ENCODE measurements around the gene WDFY1. TPM values are rescaled to one million over a fixed set of nuclear protein-coding genes. Genes with fewer than 3 reads are reported as not detected.

The WDFY1 gene
- total RNA-seq, 2 experiments from 2014 or later = 33.3 to 45.3 TPM

DNA sequence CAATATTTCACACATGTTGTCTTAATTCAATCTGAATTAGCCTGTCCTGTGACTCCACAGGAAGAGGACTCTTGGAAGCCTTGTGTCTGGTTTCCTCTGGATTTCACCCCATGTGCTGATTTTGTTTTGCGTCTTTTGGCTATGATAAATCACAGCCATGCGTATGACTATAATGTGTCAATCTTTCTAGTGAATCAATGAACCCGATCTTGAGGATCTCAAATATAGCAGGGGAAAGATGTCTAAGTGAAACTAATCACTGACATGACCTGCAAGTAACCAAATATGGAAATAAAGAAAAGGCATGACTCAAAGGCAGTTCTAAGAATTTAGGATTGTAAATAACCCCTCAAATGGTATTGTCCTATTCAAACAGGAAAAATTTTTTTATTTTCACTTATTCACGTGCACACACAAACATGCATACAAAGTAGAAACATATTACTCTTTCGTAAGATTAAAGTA, 8.2 kb downstream of the WDFY1 start:
- TF ChIP-seq, protein P1, sequence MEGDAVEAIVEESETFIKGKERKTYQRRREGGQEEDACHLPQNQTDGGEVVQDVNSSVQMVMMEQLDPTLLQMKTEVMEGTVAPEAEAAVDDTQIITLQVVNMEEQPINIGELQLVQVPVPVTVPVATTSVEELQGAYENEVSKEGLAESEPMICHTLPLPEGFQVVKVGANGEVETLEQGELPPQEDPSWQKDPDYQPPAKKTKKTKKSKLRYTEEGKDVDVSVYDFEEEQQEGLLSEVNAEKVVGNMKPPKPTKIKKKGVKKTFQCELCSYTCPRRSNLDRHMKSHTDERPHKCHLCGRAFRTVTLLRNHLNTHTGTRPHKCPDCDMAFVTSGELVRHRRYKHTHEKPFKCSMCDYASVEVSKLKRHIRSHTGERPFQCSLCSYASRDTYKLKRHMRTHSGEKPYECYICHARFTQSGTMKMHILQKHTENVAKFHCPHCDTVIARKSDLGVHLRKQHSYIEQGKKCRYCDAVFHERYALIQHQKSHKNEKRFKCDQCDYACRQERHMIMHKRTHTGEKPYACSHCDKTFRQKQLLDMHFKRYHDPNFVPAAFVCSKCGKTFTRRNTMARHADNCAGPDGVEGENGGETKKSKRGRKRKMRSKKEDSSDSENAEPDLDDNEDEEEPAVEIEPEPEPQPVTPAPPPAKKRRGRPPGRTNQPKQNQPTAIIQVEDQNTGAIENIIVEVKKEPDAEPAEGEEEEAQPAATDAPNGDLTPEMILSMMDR (conservative IDR thresholded peaks at IDR 0.05; ENCODE audit: low read length) = no peak
- TF ChIP-seq EZH2phosphoT487 (IDR thresholded peaks at IDR 0.05; ENCODE audit: borderline replicate concordance, low read depth, low read length) = no peak
- no peak for DNase-seq (ENCODE audit: low spot score)
- Histone ChIP-seq H3K27ac (ENCODE audit: low read depth, low read length, poor library complexity, severe bottlenecking) (no peak overlapping the region), H3K79me2 (ENCODE audit: insufficient read depth, low read depth, low read length) (no peaks in the 10 kb centered on the region), H3K4me1 (ENCODE audit: insufficient read depth, low read length, poor library complexity, severe bottlenecking) (no peaks in the 10 kb centered on the region), H3K9me3 (ENCODE audit: low read length) (no peaks in the 10 kb centered on the region), H3K4me2 (ENCODE audit: low read length) (no peak overlapping the region), H3K4me3 (ENCODE audit: low read depth, low read length, poor library complexity, severe bottlenecking) (no peak overlapping the region), H3K9me2 (ENCODE audit: insufficient read depth, low read length) (no peaks in the 10 kb centered on the region), H4K20me1 (ENCODE audit: insufficient read depth, low read length) (no peaks in the 10 kb centered on the region; the same call in 1 of the 2 replicates), H3K36me3 (ENCODE audit: insufficient read depth, low read length) (no peaks in the 10 kb centered on the region; the same call in 1 of the 2 replicates), H2AFZ (ENCODE audit: low read length) (no peak overlapping the region)
- ChIA-PET POLR2A (interaction anchor here (1.3 kb wide), 1 partner anchor 30 kb away, joined by 3 read pairs; no protein-coding TSS in a partner anchor), CTCF (ENCODE audit: unreplicated experiment) (no interaction called here)
- intact Hi-C loops (cut with micrococcal nuclease; ENCODE audit: unreplicated experiment) = no loop called here
- BruUV-seq (replicated peaks) = no TSS peak

DNA sequence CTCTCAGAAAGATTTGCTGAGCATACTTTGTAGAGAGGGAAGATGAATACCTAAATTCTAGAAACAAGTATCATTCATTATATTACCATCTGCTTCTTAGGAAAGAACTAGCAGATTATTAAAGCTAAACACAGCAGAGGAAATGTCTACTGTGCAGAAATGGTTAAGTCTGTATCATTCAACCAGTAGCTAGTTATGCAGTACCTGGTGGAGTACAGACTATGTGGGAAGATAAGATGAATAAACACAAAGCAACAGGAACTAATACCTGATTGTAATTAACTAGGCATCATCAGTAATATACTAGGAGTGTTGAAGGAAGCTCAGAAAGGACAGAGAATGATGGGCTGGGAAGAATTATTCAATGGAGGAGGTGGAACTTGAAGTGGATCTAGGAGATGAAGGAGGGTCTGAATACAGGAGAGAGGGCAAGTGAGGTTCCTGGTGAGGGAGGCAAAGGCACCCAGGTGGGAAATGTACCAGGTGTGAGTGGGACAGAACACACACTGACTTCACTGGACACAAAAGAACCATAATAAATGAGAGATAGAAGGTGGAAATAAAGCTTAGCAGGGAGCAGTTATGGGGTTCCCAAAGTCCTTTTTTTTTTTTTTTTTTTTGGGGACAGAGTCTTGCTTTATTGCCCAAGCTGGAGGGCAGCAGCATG, 9.5 kb downstream of the WDFY1 start:
- no peak overlapping the region for H3K4me3 ChIP-seq (ENCODE audit: low read depth, low read length, poor library complexity, severe bottlenecking)
- H3K4me2 ChIP-seq (ENCODE audit: low read length) = no peak overlapping the region
- CTCF ChIA-PET (ENCODE audit: unreplicated experiment) = interaction anchor here (0.6 kb wide), 1 partner anchor 1357 kb away, joined by 3 read pairs; no protein-coding TSS in a partner anchor
- no peaks in the 10 kb centered on the region for H3K9me3 ChIP-seq (ENCODE audit: low read length)
- no peaks in the 10 kb centered on the region for H3K9me2 ChIP-seq (ENCODE audit: insufficient read depth, low read length)
- H3K36me3 ChIP-seq (ENCODE audit: insufficient read depth, low read length) = no peaks in the 10 kb centered on the region; the same call in 1 of the 2 replicates
- no peak for TF ChIP-seq EZH2phosphoT487 (IDR thresholded peaks at IDR 0.05; ENCODE audit: borderline replicate concordance, low read depth, low read length)
- intact Hi-C loops (cut with micrococcal nuclease; ENCODE audit: unreplicated experiment) = no loop called here
- H4K20me1 ChIP-seq (ENCODE audit: insufficient read depth, low read length) = no peaks in the 10 kb centered on the region; the same call in 1 of the 2 replicates
- H3K79me2 ChIP-seq (ENCODE audit: insufficient read depth, low read depth, low read length) = no peaks in the 10 kb centered on the region
- no peak overlapping the region for H2AFZ ChIP-seq (ENCODE audit: low read length)
- POLR2A ChIA-PET = interaction anchor here (0.6 to 1.3 kb wide), 7 partner anchors 24 to 175 kb away, joined by 3 to 6 read pairs (median 3); no protein-coding TSS in a partner anchor
- no peak overlapping the region for H3K27ac ChIP-seq (ENCODE audit: low read depth, low read length, poor library complexity, severe bottlenecking)
- DNase-seq (ENCODE audit: low spot score) = no peak
- H3K4me1 ChIP-seq (ENCODE audit: insufficient read depth, low read length, poor library complexity, severe bottlenecking) = no peaks in the 10 kb centered on the region
- no TSS peak for BruUV-seq (replicated peaks)

DNA sequence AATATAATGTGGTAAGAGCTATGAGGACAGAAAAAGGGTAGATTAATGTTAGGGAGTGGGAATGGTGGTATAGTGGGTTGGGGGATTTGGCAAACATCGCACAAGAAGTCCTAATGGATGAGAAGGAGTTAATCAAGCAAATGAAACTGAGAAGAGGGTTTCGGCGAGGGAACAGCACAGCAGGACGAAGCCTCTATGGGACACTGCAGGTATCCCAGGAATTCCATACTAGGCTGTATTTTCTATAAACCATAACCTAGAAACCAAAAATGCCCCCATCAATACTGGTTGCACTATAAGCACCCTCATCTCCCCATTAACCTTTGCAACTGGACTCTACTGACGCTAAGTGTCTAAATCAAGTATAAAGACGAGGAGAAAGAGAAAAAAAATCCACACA, 10.3 kb downstream of the WDFY1 start:
- Histone ChIP-seq H3K79me2 (ENCODE audit: insufficient read depth, low read depth, low read length) (no peaks in the 10 kb centered on the region), H4K20me1 (ENCODE audit: insufficient read depth, low read length) (no peaks in the 10 kb centered on the region; the same call in 1 of the 2 replicates), H3K36me3 (ENCODE audit: insufficient read depth, low read length) (no peaks in the 10 kb centered on the region; the same call in 1 of the 2 replicates), H3K4me3 (ENCODE audit: low read depth, low read length, poor library complexity, severe bottlenecking) (no peak overlapping the region), H3K27ac (ENCODE audit: low read depth, low read length, poor library complexity, severe bottlenecking) (no peak overlapping the region), H3K9me3 (ENCODE audit: low read length) (no peaks in the 10 kb centered on the region), H3K4me1 (ENCODE audit: insufficient read depth, low read length, poor library complexity, severe bottlenecking) (no peaks in the 10 kb centered on the region), H3K4me2 (ENCODE audit: low read length) (no peak overlapping the region), H3K9me2 (ENCODE audit: insufficient read depth, low read length) (no peaks in the 10 kb centered on the region), H2AFZ (ENCODE audit: low read length) (no peak overlapping the region)
- DNase-seq (ENCODE audit: low spot score) = no peak
- BruUV-seq (replicated peaks) = no TSS peak
- TF ChIP-seq, protein P1 (conservative IDR thresholded peaks at IDR 0.05; ENCODE audit: low read length) = no peak
- no peak for TF ChIP-seq EZH2phosphoT487 (IDR thresholded peaks at IDR 0.05; ENCODE audit: borderline replicate concordance, low read depth, low read length)
- ChIA-PET POLR2A (interaction anchor here (0.9 to 1.2 kb wide), 3 partner anchors 8 to 106 kb away, joined by 3 to 5 read pairs (median 3); no protein-coding TSS in a partner anchor), CTCF (ENCODE audit: unreplicated experiment) (interaction anchor here (0.6 kb wide), 1 partner anchor 23 kb away, joined by 3 read pairs; no protein-coding TSS in a partner anchor)
- intact Hi-C loops (cut with micrococcal nuclease; ENCODE audit: unreplicated experiment) = no loop called here
